IPS-18a (cell line): ENCODE data around the gene TTYH2.

Experiments used
- H3K27ac ChIP-seq: one replicate; pipeline ENCODE4 v1.5.1; 2013; ENCODE audit warnings: low read length
- H3K27me3 ChIP-seq: one replicate; pipeline ENCODE4 v1.6.1; 2013; ENCODE audit warnings: mild to moderate bottlenecking, low read length; ENCODE audit not compliant: control insufficient read depth, insufficient read depth
- H3K36me3 ChIP-seq: one replicate; pipeline ENCODE4 v1.6.1; 2013; ENCODE audit warnings: low read depth, low read length; ENCODE audit not compliant: control insufficient read depth
- H3K4me1 ChIP-seq: one replicate; pipeline ENCODE4 v1.6.1; 2013; ENCODE audit warnings: low read depth, low read length; ENCODE audit not compliant: control insufficient read depth
- H3K4me3 ChIP-seq: one replicate; pipeline ENCODE4 v1.5.1; 2013; ENCODE audit warnings: low read length
- H3K9ac ChIP-seq: one replicate; pipeline ENCODE4 v1.6.1; 2013; ENCODE audit warnings: mild to moderate bottlenecking, low read length, moderate library complexity
- H3K9me3 ChIP-seq: one replicate; pipeline ENCODE4 v1.6.1; 2013; ENCODE audit warnings: low read depth, low read length; ENCODE audit not compliant: control insufficient read depth

TTYH2 gene

GRCh38 chr17:74231928-74232907 lies 18.8 kb downstream of the TTYH2 start:
- Histone ChIP-seq H3K27me3 (no peaks in the 10 kb centered on the region), H3K36me3 (no peaks in the 10 kb centered on the region), H3K4me1 (no peaks in the 10 kb centered on the region), H3K9me3 (no peaks in the 10 kb centered on the region), H3K4me3 (no peak overlapping the region), H3K27ac (no peak overlapping the region), H3K9ac (no peak overlapping the region)

GRCh38 chr17:74233937-74234336 lies 20.6 kb downstream of the TTYH2 start:
- no peaks in the 10 kb centered on the region for H3K4me1 ChIP-seq
- H3K9me3 ChIP-seq, result no peaks in the 10 kb centered on the region
- H3K4me3 ChIP-seq, result no peak overlapping the region
- no peaks in the 10 kb centered on the region for H3K27me3 ChIP-seq
- no peak overlapping the region for H3K9ac ChIP-seq
- H3K27ac ChIP-seq, result no peak overlapping the region
- no peaks in the 10 kb centered on the region for H3K36me3 ChIP-seq

- Histone ChIP-seq H3K9me3 (no peaks in the 10 kb centered on the region), H3K36me3 (no peaks in the 10 kb centered on the region), H3K4me3 (no peak overlapping the region), H3K9ac (no peak overlapping the region), H3K4me1 (no peaks in the 10 kb centered on the region), H3K27ac (no peak overlapping the region), H3K27me3 (no peaks in the 10 kb centered on the region)
Observed at GRCh38 chr17:74234486-74234885, 21.1 kb downstream of the TTYH2 start.

- H3K4me3 ChIP-seq, result no peak overlapping the region
- H3K9ac ChIP-seq, result no peak overlapping the region
- H3K9me3 ChIP-seq, result no peaks in the 10 kb centered on the region
- no peaks in the 10 kb centered on the region for H3K27me3 ChIP-seq
- no peaks in the 10 kb centered on the region for H3K36me3 ChIP-seq
- peaks cover 5% of the 10 kb centered on the region for H3K4me1 ChIP-seq
- no peak overlapping the region for H3K27ac ChIP-seq
Observed at GRCh38 chr17:74235040-74235581, 21.7 kb downstream of the TTYH2 start.

- no peak overlapping the region for H3K9ac ChIP-seq
Observed at GRCh38 chr17:74235911-74236371, 22.6 kb downstream of the TTYH2 start.

GRCh38 chr17:74237321-74237720 lies 23.9 kb downstream of the TTYH2 start:
- no peaks in the 10 kb centered on the region for H3K27me3 ChIP-seq
- H3K27ac ChIP-seq, result no peak overlapping the region

More at GRCh38 chr17:74235911-74236371, 22.6 kb downstream of the TTYH2 start:
- no peaks in the 10 kb centered on the region for H3K27me3 ChIP-seq
- no peak overlapping the region for H3K27ac ChIP-seq
- peaks cover 9% of the 10 kb centered on the region for H3K4me1 ChIP-seq
- no peaks in the 10 kb centered on the region for H3K9me3 ChIP-seq
- no peaks in the 10 kb centered on the region for H3K36me3 ChIP-seq
- no peak overlapping the region for H3K4me3 ChIP-seq

GRCh38 chr17:74239172-74239571 lies 25.8 kb downstream of the TTYH2 start:
- no peaks in the 10 kb centered on the region for H3K27me3 ChIP-seq
- no peaks in the 10 kb centered on the region for H3K36me3 ChIP-seq
- no peak overlapping the region for H3K9ac ChIP-seq
- H3K27ac ChIP-seq, result no peak overlapping the region
- H3K9me3 ChIP-seq, result no peaks in the 10 kb centered on the region
- H3K4me1 ChIP-seq, result peaks cover 9% of the 10 kb centered on the region
- no peak overlapping the region for H3K4me3 ChIP-seq

More at GRCh38 chr17:74237321-74237720, 23.9 kb downstream of the TTYH2 start:
- no peak overlapping the region for H3K9ac ChIP-seq
- peaks cover 9% of the 10 kb centered on the region for H3K4me1 ChIP-seq
- no peak overlapping the region for H3K4me3 ChIP-seq
- no peaks in the 10 kb centered on the region for H3K36me3 ChIP-seq
- H3K9me3 ChIP-seq, result no peaks in the 10 kb centered on the region

- Histone ChIP-seq H3K27me3 (no peaks in the 10 kb centered on the region), H3K36me3 (no peaks in the 10 kb centered on the region), H3K9me3 (no peaks in the 10 kb centered on the region), H3K9ac (no peak overlapping the region), H3K27ac (no peak overlapping the region), H3K4me1 (peaks cover 19% of the 10 kb centered on the region), H3K4me3 (no peak overlapping the region)
Observed at GRCh38 chr17:74240618-74241205, 27.3 kb downstream of the TTYH2 start.

GRCh38 chr17:74241431-74241830 lies 28.1 kb downstream of the TTYH2 start:
- no peak overlapping the region for H3K9ac ChIP-seq
- no peaks in the 10 kb centered on the region for H3K9me3 ChIP-seq
- H3K27ac ChIP-seq, result no peak overlapping the region
- no peaks in the 10 kb centered on the region for H3K36me3 ChIP-seq
- no peaks in the 10 kb centered on the region for H3K27me3 ChIP-seq
- H3K4me1 ChIP-seq, result peaks cover 24% of the 10 kb centered on the region
- H3K4me3 ChIP-seq, result no peak overlapping the region

- Histone ChIP-seq H3K4me1 (peaks cover 24% of the 10 kb centered on the region), H3K27ac (no peak overlapping the region), H3K9ac (no peak overlapping the region), H3K4me3 (no peak overlapping the region), H3K36me3 (no peaks in the 10 kb centered on the region), H3K27me3 (no peaks in the 10 kb centered on the region), H3K9me3 (no peaks in the 10 kb centered on the region)
Observed at GRCh38 chr17:74241847-74242246, 28.5 kb downstream of the TTYH2 start.

- H3K36me3 ChIP-seq, result no peaks in the 10 kb centered on the region
- no peak overlapping the region for H3K9ac ChIP-seq
- H3K27me3 ChIP-seq, result no peaks in the 10 kb centered on the region
- no peak overlapping the region for H3K4me3 ChIP-seq
- H3K27ac ChIP-seq, result no peak overlapping the region
- peaks cover 24% of the 10 kb centered on the region for H3K4me1 ChIP-seq
- no peaks in the 10 kb centered on the region for H3K9me3 ChIP-seq
Observed at GRCh38 chr17:74243013-74243755, 29.8 kb downstream of the TTYH2 start.
